ENCODE measurements around the gene ASIP. TPM values are rescaled to one million over a fixed set of nuclear protein-coding genes. Genes with fewer than 3 reads are reported as not detected.

Gene ASIP
- total RNA-seq, 5 donors from 2014 or later (not counting 1 experiment from before 2014, with no cell fraction given), result not detected

DNA sequence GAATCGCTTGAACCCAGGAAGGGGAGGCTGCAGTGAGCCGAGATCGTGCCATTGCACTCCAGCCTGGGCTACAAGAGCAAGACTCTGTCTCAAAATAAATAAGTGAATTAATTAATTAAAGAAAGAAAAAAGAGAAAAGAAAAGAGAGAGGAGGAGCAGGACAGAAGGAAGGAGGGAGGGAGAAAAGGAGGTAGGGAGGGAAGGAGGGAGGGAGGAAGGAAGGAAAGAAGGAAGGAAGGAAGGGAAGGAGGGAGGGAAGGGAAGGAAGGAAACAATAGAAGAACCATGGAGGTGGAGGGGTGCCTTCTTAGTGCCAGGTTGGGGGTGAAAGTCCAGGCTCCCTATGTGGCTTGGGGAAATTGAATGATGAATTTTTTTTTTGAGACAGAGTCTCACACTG, 68.5 kb downstream of the ASIP start:
- H3K27ac ChIP-seq (ENCODE audit: low read length), result no peak overlapping the region
- H3K36me3 ChIP-seq (ENCODE audit: control insufficient read depth in 2 of 2, extremely low read depth in 1 of 2, insufficient read depth in 1 of 2, low read length in 1 of 2), result no peaks in the 10 kb centered on the region
- no peak overlapping the region for H3K4me3 ChIP-seq (ENCODE audit: control insufficient read depth in 1 of 2, extremely low read depth in 1 of 2, low read length in 1 of 2)
- no peaks in the 10 kb centered on the region for H3K9me3 ChIP-seq
- ATAC-seq (replicated peaks in 1 of 4) (no peak), DNase-seq (no peak)
- Mint-ChIP-seq H3K27me3 (peaks cover 4 to 19% of the 10 kb centered on the region in 2 donors), H3K36me3 (no peaks in the 10 kb centered on the region), H3K27ac (no peak overlapping the region), H3K4me1 (peaks cover 5 to 15% (median 7%) of the 10 kb centered on the region in 3 donors), H3K4me3 (no peak overlapping the region), H3K9me3 (no peaks in the 10 kb centered on the region)
- H3K4me1 ChIP-seq (ENCODE audit: control insufficient read depth in 1 of 2, extremely low read depth in 1 of 2, insufficient read depth in 2 of 2, low read length in 2 of 2), result peaks cover 0 to 21% of the 10 kb centered on the region in 2 experiments
- POLR2A ChIA-PET, result interaction anchor here in 1 of 2 donors (0.6 kb wide), 1 partner anchor 176 kb away, joined by 4 read pairs; no protein-coding TSS in a partner anchor
- CTCF ChIA-PET, result interaction anchor here in 1 of 2 donors (0.6 to 4.7 kb wide), 2 partner anchors 185 to 461 kb away, joined by 6 to 67 read pairs; no protein-coding TSS in a partner anchor
- WGBS (ENCODE audit: insufficient coverage), result no CpG with 5 or more reads among the region's 3 CpGs
- peaks cover 4 to 27% of the 10 kb centered on the region in 2 experiments for H3K27me3 ChIP-seq (replicated peaks in 1 of 2; ENCODE audit: control insufficient read depth in 2 of 2, extremely low read depth in 1 of 2, insufficient read depth in 2 of 2, low read length in 1 of 2)

DNA sequence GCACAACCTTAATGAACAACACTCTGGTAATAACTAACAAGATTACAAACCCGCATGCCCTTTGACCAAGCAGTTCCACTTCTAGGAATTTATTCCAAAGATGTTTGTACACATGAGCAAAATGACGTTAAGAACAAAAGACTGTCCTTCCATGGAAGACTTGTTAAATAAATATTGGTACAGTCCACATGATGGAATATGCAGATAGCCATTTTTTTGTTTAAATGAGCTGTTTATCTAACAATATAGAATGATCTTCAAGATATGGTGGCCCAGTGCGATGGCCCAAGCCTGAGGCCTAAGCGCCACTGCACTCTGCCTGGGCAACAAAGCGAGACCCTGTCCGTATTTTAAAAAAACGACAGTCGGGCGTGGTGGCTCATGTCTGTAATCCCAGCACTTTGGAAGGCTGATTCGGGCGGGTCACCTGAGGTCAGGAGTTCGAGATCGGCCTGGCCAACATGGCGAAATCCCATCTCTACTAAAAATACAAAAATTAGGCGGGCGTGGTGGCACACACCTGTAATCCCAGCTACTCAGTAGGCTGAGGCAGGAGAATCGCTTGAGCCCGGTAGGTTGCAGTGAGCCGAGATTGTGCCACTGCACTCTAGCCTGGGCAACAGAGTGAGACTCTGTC, 69.4 kb downstream of the ASIP start:
- H3K27me3 ChIP-seq (replicated peaks in 1 of 2; ENCODE audit: control insufficient read depth in 2 of 2, extremely low read depth in 1 of 2, insufficient read depth in 2 of 2, low read length in 1 of 2), result peaks cover 4 to 27% of the 10 kb centered on the region in 2 experiments
- peaks cover 5 to 15% (median 7%) of the 10 kb centered on the region in 3 donors for H3K4me1 Mint-ChIP-seq
- ChIA-PET CTCF (interaction anchor here in 1 of 2 donors (0.6 to 4.7 kb wide), 3 partner anchors 206 to 460 kb away, joined by 3 to 67 read pairs (median 39); partner anchors contain the start of gene DYNLRB1), POLR2A (no interaction called here)
- no peaks in the 10 kb centered on the region for H3K36me3 Mint-ChIP-seq
- no peak for ATAC-seq (replicated peaks in 1 of 4)
- no peak overlapping the region for H3K4me3 Mint-ChIP-seq
- H3K27ac Mint-ChIP-seq, result no peak overlapping the region
- WGBS (ENCODE audit: insufficient coverage), result 94% methylated on average over 12 of the region's 19 CpGs
- H3K4me3 ChIP-seq (ENCODE audit: control insufficient read depth in 1 of 2, extremely low read depth in 1 of 2, low read length in 1 of 2), result no peak overlapping the region
- H3K9me3 Mint-ChIP-seq, result no peaks in the 10 kb centered on the region
- no peaks in the 10 kb centered on the region for H3K9me3 ChIP-seq
- H3K27me3 Mint-ChIP-seq, result peaks cover 4 to 19% of the 10 kb centered on the region in 2 donors
- H3K36me3 ChIP-seq (ENCODE audit: control insufficient read depth in 2 of 2, extremely low read depth in 1 of 2, insufficient read depth in 1 of 2, low read length in 1 of 2), result no peaks in the 10 kb centered on the region
- DNase-seq, result no peak
- H3K27ac ChIP-seq (ENCODE audit: low read length), result no peak overlapping the region
- H3K4me1 ChIP-seq (ENCODE audit: control insufficient read depth in 1 of 2, extremely low read depth in 1 of 2, insufficient read depth in 2 of 2, low read length in 2 of 2), result peaks cover 0 to 21% of the 10 kb centered on the region in 2 experiments

GRCh38 chr20:34311118-34312023, 70.1 kb downstream of the ASIP start:
- H3K4me1 ChIP-seq (ENCODE audit: control insufficient read depth in 1 of 2, extremely low read depth in 1 of 2, insufficient read depth in 2 of 2, low read length in 2 of 2), result peaks cover 0 to 21% of the 10 kb centered on the region in 2 experiments
- Mint-ChIP-seq H3K36me3 (no peaks in the 10 kb centered on the region), H3K27me3 (peaks cover 4 to 19% of the 10 kb centered on the region in 2 donors), H3K27ac (no peak overlapping the region), H3K9me3 (no peaks in the 10 kb centered on the region), H3K4me1 (peaks cover 5 to 15% (median 7%) of the 10 kb centered on the region in 3 donors), H3K4me3 (peak overlapping the region in 1 of 3 donors; percentile 50)
- no peak overlapping the region for H3K27ac ChIP-seq (ENCODE audit: low read length)
- no peaks in the 10 kb centered on the region for H3K36me3 ChIP-seq (ENCODE audit: control insufficient read depth in 2 of 2, extremely low read depth in 1 of 2, insufficient read depth in 1 of 2, low read length in 1 of 2)
- H3K27me3 ChIP-seq (replicated peaks in 1 of 2; ENCODE audit: control insufficient read depth in 2 of 2, extremely low read depth in 1 of 2, insufficient read depth in 2 of 2, low read length in 1 of 2), result peaks cover 4 to 27% of the 10 kb centered on the region in 2 experiments
- ChIA-PET CTCF (interaction anchor here (0.6 to 4.7 kb wide), 9 partner anchors 10 to 459 kb away, joined by 3 to 67 read pairs (median 16); partner anchors contain the start of genes DYNLRB1 (in 1 of the 2) and ITCH (in 1 of the 2)), POLR2A (interaction anchor here in 1 of 2 donors (1.3 kb wide), 1 partner anchor 393 kb away, joined by 7 read pairs; the partner anchor contains the start of gene TP53INP2)
- DNase-seq (peak in 1 of 35 experiments; percentile 7), ATAC-seq (replicated peaks in 1 of 4) (no peak)
- WGBS (ENCODE audit: insufficient coverage), result 52% methylated on average over 17 of the region's 45 CpGs
- H3K9me3 ChIP-seq, result no peaks in the 10 kb centered on the region
- no peak overlapping the region for H3K4me3 ChIP-seq (ENCODE audit: control insufficient read depth in 1 of 2, extremely low read depth in 1 of 2, low read length in 1 of 2)

- Mint-ChIP-seq H3K27ac (no peak overlapping the region), H3K36me3 (no peaks in the 10 kb centered on the region), H3K4me1 (peaks cover 5 to 15% (median 7%) of the 10 kb centered on the region in 3 donors), H3K9me3 (no peaks in the 10 kb centered on the region), H3K27me3 (peaks cover 4 to 19% of the 10 kb centered on the region in 2 donors), H3K4me3 (peak overlapping the region in 1 of 3 donors; percentile 50)
- WGBS (ENCODE audit: insufficient coverage), result 17% methylated on average over 6 of the region's 11 CpGs
- peak in 1 of 4 experiments; percentile 3 for ATAC-seq (replicated peaks in 1 of 4)
- Histone ChIP-seq H3K36me3 (ENCODE audit: control insufficient read depth in 2 of 2, extremely low read depth in 1 of 2, insufficient read depth in 1 of 2, low read length in 1 of 2) (no peaks in the 10 kb centered on the region), H3K27me3 (replicated peaks in 1 of 2; ENCODE audit: control insufficient read depth in 2 of 2, extremely low read depth in 1 of 2, insufficient read depth in 2 of 2, low read length in 1 of 2) (peaks cover 4 to 27% of the 10 kb centered on the region in 2 experiments), H3K4me3 (ENCODE audit: control insufficient read depth in 1 of 2, extremely low read depth in 1 of 2, low read length in 1 of 2) (no peak overlapping the region), H3K27ac (ENCODE audit: low read length) (no peak overlapping the region), H3K9me3 (no peaks in the 10 kb centered on the region), H3K4me1 (ENCODE audit: control insufficient read depth in 1 of 2, extremely low read depth in 1 of 2, insufficient read depth in 2 of 2, low read length in 2 of 2) (peaks cover 0 to 21% of the 10 kb centered on the region in 2 experiments)
- no peak for DNase-seq
- CTCF ChIA-PET, result interaction anchor here (0.5 to 4.7 kb wide), 37 partner anchors 9 to 1818 kb away, joined by 3 to 67 read pairs (median 5); partner anchors contain the start of genes DYNLRB1 (in 2 of the 2), AHCY (in 1 of the 2), ITCH (in 1 of the 2) and TP53INP2 (in 1 of the 2)
- POLR2A ChIA-PET, result interaction anchor here in 1 of 2 donors (0.6 to 1.3 kb wide), 2 partner anchors 75 to 392 kb away, joined by 3 to 7 read pairs; partner anchors contain the start of gene TP53INP2
Measured at GRCh38 chr20:34312024-34312460, 70.8 kb downstream of the ASIP start.

DNA sequence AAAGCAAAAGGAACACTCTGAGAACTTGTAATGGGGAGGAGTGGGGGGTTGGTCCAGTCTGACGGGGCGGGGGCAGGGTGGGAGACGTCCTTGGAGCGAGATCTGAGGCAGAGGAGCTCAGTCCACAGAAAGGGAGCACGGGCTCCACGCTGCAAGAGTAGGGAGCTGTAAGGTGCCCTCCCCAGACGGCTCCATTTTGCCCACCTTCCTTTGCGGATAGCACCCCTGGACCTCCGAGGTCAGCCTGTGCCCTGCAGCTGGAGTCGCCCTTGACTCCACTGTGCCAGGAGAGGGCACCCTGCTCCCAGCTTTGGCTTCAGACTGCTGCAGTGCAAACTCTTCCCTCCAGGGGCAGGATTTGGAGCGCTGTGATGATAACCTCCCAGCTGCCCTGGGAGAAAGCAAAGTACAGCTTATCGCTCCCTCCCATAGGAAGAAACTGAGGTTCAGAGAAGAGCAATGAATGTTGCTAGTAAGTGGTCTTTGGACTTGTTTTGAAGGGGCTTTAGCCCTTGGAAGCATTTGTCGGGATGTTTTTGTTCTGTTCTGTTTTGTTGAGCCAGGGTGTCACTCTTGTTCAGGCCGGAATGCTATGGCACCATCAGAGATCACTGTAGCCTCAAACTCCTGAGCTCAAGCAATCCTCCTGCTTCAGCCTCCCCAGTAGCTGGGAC, 71.5 kb downstream of the ASIP start:
- Mint-ChIP-seq H3K9me3 (no peaks in the 10 kb centered on the region), H3K36me3 (no peaks in the 10 kb centered on the region), H3K4me1 (peaks cover 5 to 15% (median 7%) of the 10 kb centered on the region in 3 donors), H3K4me3 (peak overlapping the region in 1 of 3 donors; percentile 50), H3K27me3 (peaks cover 4 to 19% of the 10 kb centered on the region in 2 donors), H3K27ac (peak overlapping the region; percentile 24 to 55)
- Histone ChIP-seq H3K4me1 (ENCODE audit: control insufficient read depth in 1 of 2, extremely low read depth in 1 of 2, insufficient read depth in 2 of 2, low read length in 2 of 2) (peaks cover 0 to 21% of the 10 kb centered on the region in 2 experiments), H3K27ac (ENCODE audit: low read length) (no peak overlapping the region), H3K4me3 (ENCODE audit: control insufficient read depth in 1 of 2, extremely low read depth in 1 of 2, low read length in 1 of 2) (no peak overlapping the region), H3K27me3 (replicated peaks in 1 of 2; ENCODE audit: control insufficient read depth in 2 of 2, extremely low read depth in 1 of 2, insufficient read depth in 2 of 2, low read length in 1 of 2) (peaks cover 4 to 27% of the 10 kb centered on the region in 2 experiments), H3K36me3 (ENCODE audit: control insufficient read depth in 2 of 2, extremely low read depth in 1 of 2, insufficient read depth in 1 of 2, low read length in 1 of 2) (no peaks in the 10 kb centered on the region), H3K9me3 (no peaks in the 10 kb centered on the region)
- ATAC-seq (replicated peaks in 1 of 4), result peak; percentile 98 to 100 (median 99)
- 13% methylated on average over 11 of the region's 14 CpGs for WGBS (ENCODE audit: insufficient coverage)
- POLR2A ChIA-PET, result interaction anchor here in 1 of 2 donors (0.6 to 1.3 kb wide), 3 partner anchors 75 to 1202 kb away, joined by 3 to 8 read pairs (median 7); partner anchors contain the start of gene TP53INP2
- DNase-seq, result peak; percentile 67 to 93 (median 82)
- CTCF ChIA-PET, result interaction anchor here (0.5 to 4.7 kb wide), 51 partner anchors 10 to 1819 kb away, joined by 3 to 67 read pairs (median 4); partner anchors contain the start of genes DYNLRB1 (in 2 of the 2), AHCY (in 1 of the 2), ITCH (in 1 of the 2) and TP53INP2 (in 1 of the 2)

Measured in T-cell (primary cell).